ENCODE measurements around the gene CKAP5. TPM values are rescaled to one million over a fixed set of nuclear protein-coding genes. Genes with fewer than 3 reads are reported as not detected.

The CKAP5 gene
- total RNA-seq, 4 donors from 2014 or later = 29.9 to 59.2 (median 38.9) TPM

DNA sequence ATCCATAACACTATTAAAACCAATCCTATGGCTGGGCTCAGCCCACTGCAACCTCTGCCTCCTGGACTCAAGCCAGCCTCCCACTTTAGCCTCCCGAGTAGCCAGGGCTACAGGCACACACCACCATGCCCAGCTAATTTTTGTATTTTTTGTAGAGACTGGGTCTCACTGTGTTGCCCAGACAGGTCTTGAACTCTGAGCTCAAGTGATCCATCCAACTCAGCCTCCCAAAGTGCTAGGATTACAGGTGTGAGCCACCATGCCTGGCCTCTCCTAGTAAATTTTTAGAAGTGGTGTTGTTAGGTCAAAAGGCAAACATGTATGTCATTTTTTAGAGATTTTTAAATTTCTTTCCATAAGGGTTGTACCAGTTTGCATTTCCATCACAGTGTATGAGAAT is 112.8 kb downstream of the CKAP5 start:
- H3K4me1 ChIP-seq = no peaks in the 10 kb centered on the region
- no peaks in the 10 kb centered on the region for H3K27me3 ChIP-seq
- no peak for TF ChIP-seq POLR2A (IDR thresholded peaks at IDR 0.05)
- no peak for TF ChIP-seq EP300 (IDR thresholded peaks at IDR 0.05)
- TF ChIP-seq, protein P1, sequence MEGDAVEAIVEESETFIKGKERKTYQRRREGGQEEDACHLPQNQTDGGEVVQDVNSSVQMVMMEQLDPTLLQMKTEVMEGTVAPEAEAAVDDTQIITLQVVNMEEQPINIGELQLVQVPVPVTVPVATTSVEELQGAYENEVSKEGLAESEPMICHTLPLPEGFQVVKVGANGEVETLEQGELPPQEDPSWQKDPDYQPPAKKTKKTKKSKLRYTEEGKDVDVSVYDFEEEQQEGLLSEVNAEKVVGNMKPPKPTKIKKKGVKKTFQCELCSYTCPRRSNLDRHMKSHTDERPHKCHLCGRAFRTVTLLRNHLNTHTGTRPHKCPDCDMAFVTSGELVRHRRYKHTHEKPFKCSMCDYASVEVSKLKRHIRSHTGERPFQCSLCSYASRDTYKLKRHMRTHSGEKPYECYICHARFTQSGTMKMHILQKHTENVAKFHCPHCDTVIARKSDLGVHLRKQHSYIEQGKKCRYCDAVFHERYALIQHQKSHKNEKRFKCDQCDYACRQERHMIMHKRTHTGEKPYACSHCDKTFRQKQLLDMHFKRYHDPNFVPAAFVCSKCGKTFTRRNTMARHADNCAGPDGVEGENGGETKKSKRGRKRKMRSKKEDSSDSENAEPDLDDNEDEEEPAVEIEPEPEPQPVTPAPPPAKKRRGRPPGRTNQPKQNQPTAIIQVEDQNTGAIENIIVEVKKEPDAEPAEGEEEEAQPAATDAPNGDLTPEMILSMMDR (IDR thresholded peaks at IDR 0.05) = no peak
- no peak for TF ChIP-seq POLR2AphosphoS5 (IDR thresholded peaks at IDR 0.05)
- no peaks in the 10 kb centered on the region for H3K36me3 ChIP-seq
- WGBS = 84% methylated on average over 1 of the region's 1 CpG
- H3K4me3 ChIP-seq = no peak overlapping the region
- no peak for DNase-seq (ENCODE audit: low spot score in 2 of 2)
- H3K9me3 ChIP-seq = no peaks in the 10 kb centered on the region
- no peak overlapping the region for H3K27ac ChIP-seq

DNA sequence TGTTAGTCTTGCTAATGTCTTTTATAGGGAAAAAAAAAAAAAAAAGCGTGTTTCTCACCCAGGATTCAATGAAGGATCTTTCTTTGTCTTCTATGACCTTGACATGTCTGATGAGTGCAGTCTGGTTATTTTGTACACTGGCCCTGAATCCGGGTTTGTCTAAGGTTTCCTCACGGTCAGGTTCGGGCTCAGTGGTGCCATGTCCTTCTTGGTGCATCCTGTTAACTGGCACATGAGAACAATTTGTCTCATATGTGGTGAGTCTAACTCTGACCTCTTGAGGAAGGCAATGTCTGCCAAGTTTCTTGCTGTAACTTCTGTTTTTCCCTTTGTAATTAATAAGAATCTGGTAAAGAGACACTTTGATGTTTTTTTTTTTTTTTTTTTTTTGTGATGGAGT is 114.5 kb downstream of the CKAP5 start:
- Histone ChIP-seq H3K9me3 (no peaks in the 10 kb centered on the region), H3K36me3 (no peaks in the 10 kb centered on the region), H3K4me3 (no peak overlapping the region), H3K27me3 (no peaks in the 10 kb centered on the region), H3K4me1 (no peaks in the 10 kb centered on the region), H3K27ac (no peak overlapping the region)
- no peak for TF ChIP-seq EP300 (IDR thresholded peaks at IDR 0.05)
- no peak for TF ChIP-seq POLR2A (IDR thresholded peaks at IDR 0.05)
- TF ChIP-seq, protein P1 (IDR thresholded peaks at IDR 0.05) = no peak
- no peak for TF ChIP-seq POLR2AphosphoS5 (IDR thresholded peaks at IDR 0.05)
- DNase-seq (ENCODE audit: low spot score in 2 of 2) = no peak
- WGBS = 88% methylated on average over 4 of the region's 4 CpGs

DNA sequence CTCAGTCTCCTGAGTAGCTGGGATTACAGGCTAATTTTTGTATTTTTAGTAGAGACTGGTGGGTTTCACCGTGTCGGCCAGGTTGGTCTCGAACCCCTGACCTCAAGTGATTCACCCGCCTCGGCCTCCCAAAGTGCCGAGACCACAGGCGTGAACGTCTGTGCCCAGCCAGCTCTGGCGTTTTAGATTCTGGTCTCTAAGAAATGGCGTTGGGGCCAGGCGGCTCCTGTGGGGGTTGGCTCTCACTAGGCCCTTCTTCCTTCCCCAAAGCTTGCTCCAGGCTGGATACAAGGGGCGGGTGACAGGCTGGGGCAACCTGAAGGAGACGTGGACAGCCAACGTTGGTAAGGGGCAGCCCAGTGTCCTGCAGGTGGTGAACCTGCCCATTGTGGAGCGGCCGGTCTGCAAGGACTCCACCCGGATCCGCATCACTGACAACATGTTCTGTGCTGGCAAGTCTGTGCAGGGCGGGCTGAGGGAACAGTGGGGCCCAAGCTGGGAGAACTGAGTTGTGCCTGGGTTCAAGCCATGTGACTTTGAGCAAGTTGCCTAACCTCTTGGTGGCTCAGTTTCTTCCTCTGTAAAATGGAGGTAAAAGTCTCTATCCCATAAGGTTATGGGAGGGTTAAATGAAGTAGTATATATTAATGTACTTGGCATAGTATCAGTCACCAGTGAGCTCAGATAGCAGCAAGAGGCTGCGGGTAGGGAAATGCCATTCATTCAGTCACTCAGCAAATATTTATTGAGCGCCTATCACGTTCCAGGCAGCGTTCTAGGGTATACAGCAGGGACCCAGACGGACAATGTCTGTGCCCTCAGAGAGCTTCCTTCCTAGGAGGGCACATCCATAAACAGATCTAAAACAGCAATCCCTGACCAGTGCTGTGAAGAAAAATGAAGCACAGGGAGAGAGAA is 116.7 kb downstream of the CKAP5 start:
- Histone ChIP-seq H3K9me3 (no peaks in the 10 kb centered on the region), H3K27ac (no peak overlapping the region), H3K36me3 (no peaks in the 10 kb centered on the region), H3K4me1 (no peaks in the 10 kb centered on the region), H3K4me3 (no peak overlapping the region), H3K27me3 (no peaks in the 10 kb centered on the region)
- TF ChIP-seq POLR2AphosphoS5 (IDR thresholded peaks at IDR 0.05) = no peak
- no peak for TF ChIP-seq POLR2A (IDR thresholded peaks at IDR 0.05)
- no peak for TF ChIP-seq EP300 (IDR thresholded peaks at IDR 0.05)
- TF ChIP-seq, protein P1 (IDR thresholded peaks at IDR 0.05) = no peak
- WGBS = 81% methylated on average over 22 of the region's 24 CpGs
- DNase-seq (ENCODE audit: low spot score in 2 of 2) = no peak

DNA sequence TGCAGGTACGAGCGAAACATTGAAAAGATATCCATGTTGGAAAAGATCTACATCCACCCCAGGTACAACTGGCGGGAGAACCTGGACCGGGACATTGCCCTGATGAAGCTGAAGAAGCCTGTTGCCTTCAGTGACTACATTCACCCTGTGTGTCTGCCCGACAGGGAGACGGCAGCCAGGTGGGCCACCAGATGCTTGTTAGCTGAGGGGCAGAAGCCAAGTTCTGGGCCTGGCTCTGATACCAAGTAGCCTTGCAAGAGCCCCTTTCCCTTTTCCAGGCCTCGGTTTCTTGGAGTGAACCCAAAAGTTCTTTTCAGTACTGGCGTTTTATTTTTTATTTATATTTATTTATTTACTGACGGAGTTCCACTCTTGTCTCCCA is 117.4 kb downstream of the CKAP5 start:
- H3K27me3 ChIP-seq = no peaks in the 10 kb centered on the region
- H3K9me3 ChIP-seq = no peaks in the 10 kb centered on the region
- H3K36me3 ChIP-seq = no peaks in the 10 kb centered on the region
- no peak overlapping the region for H3K27ac ChIP-seq
- TF ChIP-seq POLR2AphosphoS5 (IDR thresholded peaks at IDR 0.05) (no peak), POLR2A (IDR thresholded peaks at IDR 0.05) (no peak), EP300 (IDR thresholded peaks at IDR 0.05) (no peak)
- TF ChIP-seq, protein P1 (IDR thresholded peaks at IDR 0.05) = no peak
- WGBS = 85% methylated on average over 9 of the region's 9 CpGs
- no peak for DNase-seq (ENCODE audit: low spot score in 2 of 2)
- no peak overlapping the region for H3K4me3 ChIP-seq
- H3K4me1 ChIP-seq = no peaks in the 10 kb centered on the region

DNA sequence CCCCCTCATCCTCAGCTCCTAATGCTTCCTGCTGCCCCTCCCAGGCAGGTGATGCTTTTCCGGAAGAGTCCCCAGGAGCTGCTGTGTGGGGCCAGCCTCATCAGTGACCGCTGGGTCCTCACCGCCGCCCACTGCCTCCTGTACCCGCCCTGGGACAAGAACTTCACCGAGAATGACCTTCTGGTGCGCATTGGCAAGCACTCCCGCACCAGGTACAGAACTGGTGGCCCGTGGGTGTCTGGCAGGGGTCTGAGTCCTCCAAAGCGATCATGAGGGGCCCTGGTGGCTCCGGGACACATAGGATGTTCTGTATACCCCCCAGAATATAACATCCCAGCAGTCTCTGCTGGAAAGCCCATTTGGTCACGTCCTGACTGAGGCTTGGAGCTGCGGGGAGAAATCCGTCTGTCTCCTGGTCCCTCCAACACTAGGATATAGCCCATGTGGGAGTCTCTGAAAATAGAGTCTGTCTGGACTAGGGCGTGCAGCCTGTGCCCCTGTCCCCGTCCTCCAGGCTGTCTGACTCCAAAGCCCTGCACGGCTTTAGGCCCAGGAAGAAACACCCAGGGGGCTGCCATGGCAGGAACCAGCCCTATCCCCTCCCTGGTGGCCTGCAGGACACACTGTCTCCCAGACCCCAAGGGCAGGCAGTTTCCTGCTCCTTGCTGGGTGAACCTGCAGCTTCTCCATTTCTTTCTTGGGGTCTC is 118.0 kb downstream of the CKAP5 start:
- Histone ChIP-seq H3K36me3 (no peaks in the 10 kb centered on the region), H3K27me3 (no peaks in the 10 kb centered on the region), H3K4me1 (no peaks in the 10 kb centered on the region), H3K9me3 (no peaks in the 10 kb centered on the region), H3K27ac (no peak overlapping the region), H3K4me3 (no peak overlapping the region)
- WGBS = 87% methylated on average over 17 of the region's 17 CpGs
- TF ChIP-seq, protein P1 (IDR thresholded peaks at IDR 0.05) = no peak
- TF ChIP-seq EP300 (IDR thresholded peaks at IDR 0.05) (no peak), POLR2A (IDR thresholded peaks at IDR 0.05) (no peak), POLR2AphosphoS5 (IDR thresholded peaks at IDR 0.05) (no peak)
- no peak for DNase-seq (ENCODE audit: low spot score in 2 of 2)

All from suprapubic skin (tissue), 4 donors.